ENCODE measurements around the gene PLPPR5. TPM values are rescaled to one million over a fixed set of nuclear protein-coding genes. Genes with fewer than 3 reads are reported as not detected.

The PLPPR5 gene
- total and polyA plus RNA-seq, 2 experiments from 2014 or later, result 0.17 TPM; not detected in 1

GRCh38 chr1:98920441-98921110 lies 84.1 kb downstream of the PLPPR5 start:
- Histone ChIP-seq H3K36me3 (replicated peaks; ENCODE audit: insufficient read depth, low read depth) (no peaks in the 10 kb centered on the region), H2AFZ (no peak overlapping the region), H3K4me2 (no peak overlapping the region), H3K4me1 (ENCODE audit: insufficient read depth) (no peaks in the 10 kb centered on the region), H3K4me3 (no peak overlapping the region), H3K9me3 (ENCODE audit: low read depth) (no peaks in the 10 kb centered on the region), H3K27ac (no peak overlapping the region), H3K79me2 (no peaks in the 10 kb centered on the region), H3K9me2 (replicated peaks; ENCODE audit: insufficient read depth) (no peaks in the 10 kb centered on the region), H4K20me1 (ENCODE audit: insufficient read depth, poor library complexity, severe bottlenecking) (no peaks in the 10 kb centered on the region), H3K27me3 (no peaks in the 10 kb centered on the region)
- TF ChIP-seq EZH2 (IDR thresholded peaks at IDR 0.05; ENCODE audit: borderline replicate concordance) (no peak), CTCF (IDR thresholded peaks at IDR 0.05; ENCODE audit: poor library complexity) (no peak), EZH2phosphoT487 (IDR thresholded peaks at IDR 0.05; ENCODE audit: low read depth, severe bottlenecking, unreplicated experiment) (no peak)
- 59% methylated on average over 2 of the region's 2 CpGs for WGBS (ENCODE audit: low lambda C conversion rate, missing lambda C conversion rate)
- DNase-seq (ENCODE audit: low spot score), result no peak

DNA sequence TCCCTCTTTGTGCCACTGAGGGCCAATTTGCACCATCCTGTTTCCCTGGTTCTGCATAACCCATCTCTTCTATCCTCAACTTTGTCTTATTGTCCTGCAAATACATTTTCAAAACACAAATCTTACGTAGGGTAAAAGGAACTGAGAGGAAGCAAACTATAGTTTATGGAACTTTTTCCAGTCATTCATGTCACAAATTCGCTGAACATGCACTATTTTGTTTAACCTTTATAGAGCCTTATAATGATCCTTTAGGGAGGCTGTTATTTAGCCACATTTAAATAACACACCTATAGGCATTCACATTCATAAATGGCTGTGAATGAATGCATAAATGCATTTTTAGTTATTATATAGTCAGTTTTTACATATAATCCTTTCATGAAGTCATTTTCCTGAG lies 85.0 kb downstream of the PLPPR5 start:
- Histone ChIP-seq H3K27me3 (no peaks in the 10 kb centered on the region), H3K79me2 (no peaks in the 10 kb centered on the region), H3K36me3 (replicated peaks; ENCODE audit: insufficient read depth, low read depth) (no peaks in the 10 kb centered on the region), H2AFZ (no peak overlapping the region), H3K4me2 (no peak overlapping the region), H3K9me2 (replicated peaks; ENCODE audit: insufficient read depth) (no peaks in the 10 kb centered on the region), H3K4me3 (no peak overlapping the region), H3K27ac (no peak overlapping the region), H4K20me1 (ENCODE audit: insufficient read depth, poor library complexity, severe bottlenecking) (no peaks in the 10 kb centered on the region), H3K9me3 (ENCODE audit: low read depth) (no peaks in the 10 kb centered on the region), H3K4me1 (ENCODE audit: insufficient read depth) (no peaks in the 10 kb centered on the region)
- TF ChIP-seq CTCF (IDR thresholded peaks at IDR 0.05; ENCODE audit: poor library complexity) (no peak), EZH2phosphoT487 (IDR thresholded peaks at IDR 0.05; ENCODE audit: low read depth, severe bottlenecking, unreplicated experiment) (no peak), EZH2 (IDR thresholded peaks at IDR 0.05; ENCODE audit: borderline replicate concordance) (no peak)
- WGBS (ENCODE audit: low lambda C conversion rate, missing lambda C conversion rate), result 91% methylated on average over 2 of the region's 2 CpGs
- no peak for DNase-seq (ENCODE audit: low spot score)

DNA sequence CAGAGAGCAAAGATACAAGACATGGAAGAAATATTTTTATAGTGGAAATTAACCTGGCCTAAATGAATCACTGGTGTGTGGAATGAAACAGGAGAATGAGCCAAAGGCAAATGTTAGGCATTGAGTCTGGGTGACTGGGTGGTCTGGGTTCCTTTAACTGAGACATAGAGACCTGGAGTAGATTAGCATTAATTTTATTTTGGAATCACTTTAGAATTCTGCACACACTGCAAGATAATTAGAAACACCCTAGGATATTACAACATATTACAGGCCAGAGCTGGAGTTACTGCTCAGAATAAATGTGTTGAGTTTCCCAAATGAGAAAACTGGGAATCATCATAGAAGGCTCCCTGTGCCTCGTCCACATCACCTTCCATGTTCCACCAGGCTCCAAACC lies 85.5 kb downstream of the PLPPR5 start:
- Histone ChIP-seq H3K79me2 (no peaks in the 10 kb centered on the region), H2AFZ (no peak overlapping the region), H3K4me3 (no peak overlapping the region), H3K9me3 (ENCODE audit: low read depth) (no peaks in the 10 kb centered on the region), H3K4me1 (ENCODE audit: insufficient read depth) (no peaks in the 10 kb centered on the region), H3K27ac (no peak overlapping the region), H3K36me3 (replicated peaks; ENCODE audit: insufficient read depth, low read depth) (no peaks in the 10 kb centered on the region), H3K4me2 (no peak overlapping the region), H3K27me3 (no peaks in the 10 kb centered on the region), H3K9me2 (replicated peaks; ENCODE audit: insufficient read depth) (no peaks in the 10 kb centered on the region), H4K20me1 (ENCODE audit: insufficient read depth, poor library complexity, severe bottlenecking) (no peaks in the 10 kb centered on the region)
- TF ChIP-seq EZH2phosphoT487 (IDR thresholded peaks at IDR 0.05; ENCODE audit: low read depth, severe bottlenecking, unreplicated experiment) (no peak), EZH2 (IDR thresholded peaks at IDR 0.05; ENCODE audit: borderline replicate concordance) (no peak)
- WGBS (ENCODE audit: low lambda C conversion rate, missing lambda C conversion rate), result 86% methylated on average over 1 of the region's 1 CpG
- DNase-seq (ENCODE audit: low spot score), result no peak

GRCh38 chr1:98914547-98914946 lies 90.1 kb downstream of the PLPPR5 start:
- H3K4me2 ChIP-seq, result no peak overlapping the region
- no peaks in the 10 kb centered on the region for H3K4me1 ChIP-seq (ENCODE audit: insufficient read depth)
- H3K4me3 ChIP-seq, result no peak overlapping the region
- no peaks in the 10 kb centered on the region for H3K9me2 ChIP-seq (replicated peaks; ENCODE audit: insufficient read depth)
- 76% methylated on average over 3 of the region's 3 CpGs for WGBS (ENCODE audit: low lambda C conversion rate, missing lambda C conversion rate)
- no peaks in the 10 kb centered on the region for H3K9me3 ChIP-seq (ENCODE audit: low read depth)
- TF ChIP-seq EZH2 (IDR thresholded peaks at IDR 0.05; ENCODE audit: borderline replicate concordance), result no peak
- TF ChIP-seq EZH2phosphoT487 (IDR thresholded peaks at IDR 0.05; ENCODE audit: low read depth, severe bottlenecking, unreplicated experiment), result no peak
- no peak for TF ChIP-seq CTCF (IDR thresholded peaks at IDR 0.05; ENCODE audit: poor library complexity)
- no peak for DNase-seq (ENCODE audit: low spot score)
- no peak overlapping the region for H2AFZ ChIP-seq
- no peaks in the 10 kb centered on the region for H3K79me2 ChIP-seq
- H3K27ac ChIP-seq, result no peak overlapping the region
- H3K36me3 ChIP-seq (replicated peaks; ENCODE audit: insufficient read depth, low read depth), result no peaks in the 10 kb centered on the region
- no peaks in the 10 kb centered on the region for H4K20me1 ChIP-seq (ENCODE audit: insufficient read depth, poor library complexity, severe bottlenecking)
- H3K27me3 ChIP-seq, result no peaks in the 10 kb centered on the region
